ENCODE results near the gene MED13L. TPM values are rescaled to one million over a fixed set of nuclear protein-coding genes. Genes with fewer than 3 reads are reported as not detected.

MED13L gene
- total and polyA plus RNA-seq, 4 donors, result 7.9 to 94.0 (median 37.7) TPM

GRCh38 chr12:115962216-115962615 is 315.3 kb downstream of the MED13L start (continued):
- TF ChIP-seq, protein P1, sequence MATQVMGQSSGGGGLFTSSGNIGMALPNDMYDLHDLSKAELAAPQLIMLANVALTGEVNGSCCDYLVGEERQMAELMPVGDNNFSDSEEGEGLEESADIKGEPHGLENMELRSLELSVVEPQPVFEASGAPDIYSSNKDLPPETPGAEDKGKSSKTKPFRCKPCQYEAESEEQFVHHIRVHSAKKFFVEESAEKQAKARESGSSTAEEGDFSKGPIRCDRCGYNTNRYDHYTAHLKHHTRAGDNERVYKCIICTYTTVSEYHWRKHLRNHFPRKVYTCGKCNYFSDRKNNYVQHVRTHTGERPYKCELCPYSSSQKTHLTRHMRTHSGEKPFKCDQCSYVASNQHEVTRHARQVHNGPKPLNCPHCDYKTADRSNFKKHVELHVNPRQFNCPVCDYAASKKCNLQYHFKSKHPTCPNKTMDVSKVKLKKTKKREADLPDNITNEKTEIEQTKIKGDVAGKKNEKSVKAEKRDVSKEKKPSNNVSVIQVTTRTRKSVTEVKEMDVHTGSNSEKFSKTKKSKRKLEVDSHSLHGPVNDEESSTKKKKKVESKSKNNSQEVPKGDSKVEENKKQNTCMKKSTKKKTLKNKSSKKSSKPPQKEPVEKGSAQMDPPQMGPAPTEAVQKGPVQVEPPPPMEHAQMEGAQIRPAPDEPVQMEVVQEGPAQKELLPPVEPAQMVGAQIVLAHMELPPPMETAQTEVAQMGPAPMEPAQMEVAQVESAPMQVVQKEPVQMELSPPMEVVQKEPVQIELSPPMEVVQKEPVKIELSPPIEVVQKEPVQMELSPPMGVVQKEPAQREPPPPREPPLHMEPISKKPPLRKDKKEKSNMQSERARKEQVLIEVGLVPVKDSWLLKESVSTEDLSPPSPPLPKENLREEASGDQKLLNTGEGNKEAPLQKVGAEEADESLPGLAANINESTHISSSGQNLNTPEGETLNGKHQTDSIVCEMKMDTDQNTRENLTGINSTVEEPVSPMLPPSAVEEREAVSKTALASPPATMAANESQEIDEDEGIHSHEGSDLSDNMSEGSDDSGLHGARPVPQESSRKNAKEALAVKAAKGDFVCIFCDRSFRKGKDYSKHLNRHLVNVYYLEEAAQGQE (IDR thresholded peaks at IDR 0.05), result no peak

DNA sequence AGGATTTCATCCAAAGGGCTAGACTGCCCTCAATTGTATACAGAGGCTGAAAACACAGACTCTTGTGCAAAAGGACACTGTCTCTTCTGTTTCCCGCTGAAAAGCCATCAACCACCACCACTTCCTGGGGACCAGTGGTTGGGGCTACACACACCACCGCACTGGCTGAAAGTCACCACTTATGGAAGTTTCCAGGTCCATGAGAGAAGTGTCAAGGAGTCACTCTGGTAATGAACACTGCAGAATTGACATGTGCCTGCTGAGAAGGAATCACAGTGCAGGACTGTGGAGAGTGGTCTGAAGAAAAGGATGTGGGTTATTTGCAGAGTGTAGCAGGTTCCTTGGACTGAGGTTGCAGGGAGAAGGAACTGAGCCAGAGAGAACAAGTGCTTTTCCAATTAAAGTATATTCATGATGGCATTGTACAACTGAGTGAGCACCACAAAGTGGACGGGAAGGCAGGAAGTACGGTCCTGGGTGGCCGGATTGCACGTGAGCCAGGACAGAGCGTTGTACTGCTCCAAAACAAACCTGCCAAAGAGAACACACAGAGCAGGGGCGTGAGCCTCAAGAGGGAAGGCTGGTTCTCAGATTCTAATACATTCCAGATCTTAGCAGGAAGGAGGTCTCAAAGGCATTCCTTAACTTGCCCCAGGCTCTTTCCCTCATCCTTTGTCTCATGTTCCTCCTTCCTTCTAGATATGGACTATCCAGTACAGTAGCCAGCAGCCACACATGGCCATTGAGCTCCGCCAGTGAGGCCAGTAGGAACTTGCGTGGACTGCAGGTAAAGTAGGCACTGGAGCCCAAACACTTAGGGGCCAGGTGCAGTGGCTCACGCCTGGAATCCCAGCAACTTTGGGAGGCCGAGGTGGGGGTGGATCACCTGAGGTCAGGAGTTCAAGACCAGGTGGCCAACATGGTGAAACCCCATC is 316.4 kb downstream of the MED13L start:
- Histone ChIP-seq H3K4me1 (ENCODE audit: control insufficient read depth in 4 of 4, insufficient read depth in 4 of 4, low read length in 3 of 4) (no peaks in the 10 kb centered on the region), H3K9me3 (ENCODE audit: control insufficient read depth in 4 of 4, low read length in 3 of 4) (no peaks in the 10 kb centered on the region), H3K9ac (ENCODE audit: low read depth in 1 of 2, low read length in 2 of 2) (no peak overlapping the region), H3K4me3 (ENCODE audit: low read depth in 1 of 3, low read length in 3 of 3) (no peak overlapping the region), H3K27me3 (ENCODE audit: control insufficient read depth in 4 of 4, insufficient read depth in 4 of 4, low read length in 3 of 4) (no peaks in the 10 kb centered on the region), H3K27ac (ENCODE audit: low read depth in 1 of 2, low read length in 2 of 2) (no peak overlapping the region), H3K36me3 (ENCODE audit: control insufficient read depth in 4 of 4, insufficient read depth in 3 of 4, low read depth in 1 of 4, low read length in 3 of 4) (peaks cover 11 to 54% (median 44%) of the 10 kb centered on the region in 4 donors)
- no peak for TF ChIP-seq SP1 (IDR thresholded peaks at IDR 0.05)
- no peak for TF ChIP-seq FOXA1 (IDR thresholded peaks at IDR 0.05)
- TF ChIP-seq JUND (IDR thresholded peaks at IDR 0.05), result no peak
- TF ChIP-seq, protein P2, sequence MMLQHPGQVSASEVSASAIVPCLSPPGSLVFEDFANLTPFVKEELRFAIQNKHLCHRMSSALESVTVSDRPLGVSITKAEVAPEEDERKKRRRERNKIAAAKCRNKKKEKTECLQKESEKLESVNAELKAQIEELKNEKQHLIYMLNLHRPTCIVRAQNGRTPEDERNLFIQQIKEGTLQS (IDR thresholded peaks at IDR 0.05), result no peak
- TF ChIP-seq, protein P3, sequence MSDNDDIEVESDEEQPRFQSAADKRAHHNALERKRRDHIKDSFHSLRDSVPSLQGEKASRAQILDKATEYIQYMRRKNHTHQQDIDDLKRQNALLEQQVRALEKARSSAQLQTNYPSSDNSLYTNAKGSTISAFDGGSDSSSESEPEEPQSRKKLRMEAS (IDR thresholded peaks at IDR 0.05), result no peak
- TF ChIP-seq, protein P4, sequence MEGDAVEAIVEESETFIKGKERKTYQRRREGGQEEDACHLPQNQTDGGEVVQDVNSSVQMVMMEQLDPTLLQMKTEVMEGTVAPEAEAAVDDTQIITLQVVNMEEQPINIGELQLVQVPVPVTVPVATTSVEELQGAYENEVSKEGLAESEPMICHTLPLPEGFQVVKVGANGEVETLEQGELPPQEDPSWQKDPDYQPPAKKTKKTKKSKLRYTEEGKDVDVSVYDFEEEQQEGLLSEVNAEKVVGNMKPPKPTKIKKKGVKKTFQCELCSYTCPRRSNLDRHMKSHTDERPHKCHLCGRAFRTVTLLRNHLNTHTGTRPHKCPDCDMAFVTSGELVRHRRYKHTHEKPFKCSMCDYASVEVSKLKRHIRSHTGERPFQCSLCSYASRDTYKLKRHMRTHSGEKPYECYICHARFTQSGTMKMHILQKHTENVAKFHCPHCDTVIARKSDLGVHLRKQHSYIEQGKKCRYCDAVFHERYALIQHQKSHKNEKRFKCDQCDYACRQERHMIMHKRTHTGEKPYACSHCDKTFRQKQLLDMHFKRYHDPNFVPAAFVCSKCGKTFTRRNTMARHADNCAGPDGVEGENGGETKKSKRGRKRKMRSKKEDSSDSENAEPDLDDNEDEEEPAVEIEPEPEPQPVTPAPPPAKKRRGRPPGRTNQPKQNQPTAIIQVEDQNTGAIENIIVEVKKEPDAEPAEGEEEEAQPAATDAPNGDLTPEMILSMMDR (IDR thresholded peaks at IDR 0.05; ENCODE audit: low read depth, low read length, missing input control), result no peak
- TF ChIP-seq RAD21 (IDR thresholded peaks at IDR 0.05), result no peak
- no peak for TF ChIP-seq HNF4A (conservative IDR thresholded peaks at IDR 0.05)
- TF ChIP-seq, protein P5, sequence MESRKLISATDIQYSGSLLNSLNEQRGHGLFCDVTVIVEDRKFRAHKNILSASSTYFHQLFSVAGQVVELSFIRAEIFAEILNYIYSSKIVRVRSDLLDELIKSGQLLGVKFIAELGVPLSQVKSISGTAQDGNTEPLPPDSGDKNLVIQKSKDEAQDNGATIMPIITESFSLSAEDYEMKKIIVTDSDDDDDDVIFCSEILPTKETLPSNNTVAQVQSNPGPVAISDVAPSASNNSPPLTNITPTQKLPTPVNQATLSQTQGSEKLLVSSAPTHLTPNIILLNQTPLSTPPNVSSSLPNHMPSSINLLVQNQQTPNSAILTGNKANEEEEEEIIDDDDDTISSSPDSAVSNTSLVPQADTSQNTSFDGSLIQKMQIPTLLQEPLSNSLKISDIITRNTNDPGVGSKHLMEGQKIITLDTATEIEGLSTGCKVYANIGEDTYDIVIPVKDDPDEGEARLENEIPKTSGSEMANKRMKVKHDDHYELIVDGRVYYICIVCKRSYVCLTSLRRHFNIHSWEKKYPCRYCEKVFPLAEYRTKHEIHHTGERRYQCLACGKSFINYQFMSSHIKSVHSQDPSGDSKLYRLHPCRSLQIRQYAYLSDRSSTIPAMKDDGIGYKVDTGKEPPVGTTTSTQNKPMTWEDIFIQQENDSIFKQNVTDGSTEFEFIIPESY (IDR thresholded peaks at IDR 0.05), result no peak
- no peak for TF ChIP-seq RXRA (IDR thresholded peaks at IDR 0.05)
- no peak for TF ChIP-seq EGR1 (IDR thresholded peaks at IDR 0.05; ENCODE audit: low read depth in 2 of 2)
- TF ChIP-seq YY1 (IDR thresholded peaks at IDR 0.05), result no peak
- no peak for TF ChIP-seq TAF1 (conservative IDR thresholded peaks at IDR 0.05)
- TF ChIP-seq FOXA2 (IDR thresholded peaks at IDR 0.05), result no peak
- TF ChIP-seq, protein P1 (IDR thresholded peaks at IDR 0.05), result no peak
- no peak for TF ChIP-seq GABPA (IDR thresholded peaks at IDR 0.05 in 1 of 2, conservative IDR thresholded peaks at IDR 0.05 in 1 of 2)
- WGBS, result 97% methylated on average over 12 of the region's 12 CpGs
- no peak for DNase-seq (ENCODE audit: low spot score)
